Measurements from ENCODE around the gene LIPC. TPM values are rescaled to one million over a fixed set of nuclear protein-coding genes. Genes with fewer than 3 reads are reported as not detected.

The LIPC gene
- total RNA-seq, 1 donor from 2014 or later = not detected

- Histone ChIP-seq H3K9me3 (no peaks in the 10 kb centered on the region), H3K4me3 (no peak overlapping the region), H3K27ac (no peak overlapping the region), H3K36me3 (no peaks in the 10 kb centered on the region), H3K4me1 (no peaks in the 10 kb centered on the region), H3K27me3 (no peaks in the 10 kb centered on the region)
- no peak for DNase-seq (ENCODE audit: extremely low spot score in 2 of 2)
- intact Hi-C loops (cut with DNase I) = no loop called here
- TF ChIP-seq, protein P1, sequence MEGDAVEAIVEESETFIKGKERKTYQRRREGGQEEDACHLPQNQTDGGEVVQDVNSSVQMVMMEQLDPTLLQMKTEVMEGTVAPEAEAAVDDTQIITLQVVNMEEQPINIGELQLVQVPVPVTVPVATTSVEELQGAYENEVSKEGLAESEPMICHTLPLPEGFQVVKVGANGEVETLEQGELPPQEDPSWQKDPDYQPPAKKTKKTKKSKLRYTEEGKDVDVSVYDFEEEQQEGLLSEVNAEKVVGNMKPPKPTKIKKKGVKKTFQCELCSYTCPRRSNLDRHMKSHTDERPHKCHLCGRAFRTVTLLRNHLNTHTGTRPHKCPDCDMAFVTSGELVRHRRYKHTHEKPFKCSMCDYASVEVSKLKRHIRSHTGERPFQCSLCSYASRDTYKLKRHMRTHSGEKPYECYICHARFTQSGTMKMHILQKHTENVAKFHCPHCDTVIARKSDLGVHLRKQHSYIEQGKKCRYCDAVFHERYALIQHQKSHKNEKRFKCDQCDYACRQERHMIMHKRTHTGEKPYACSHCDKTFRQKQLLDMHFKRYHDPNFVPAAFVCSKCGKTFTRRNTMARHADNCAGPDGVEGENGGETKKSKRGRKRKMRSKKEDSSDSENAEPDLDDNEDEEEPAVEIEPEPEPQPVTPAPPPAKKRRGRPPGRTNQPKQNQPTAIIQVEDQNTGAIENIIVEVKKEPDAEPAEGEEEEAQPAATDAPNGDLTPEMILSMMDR (IDR thresholded peaks at IDR 0.05) = no peak
- TF ChIP-seq POLR2A (IDR thresholded peaks at IDR 0.05) (no peak), POLR2AphosphoS5 (IDR thresholded peaks at IDR 0.05; ENCODE audit: insufficient read depth in 1 of 2, low read depth in 1 of 2) (no peak)
These were observed 128.3 kb downstream of the LIPC start for GRCh38 chr15:58559904-58560588.

DNA sequence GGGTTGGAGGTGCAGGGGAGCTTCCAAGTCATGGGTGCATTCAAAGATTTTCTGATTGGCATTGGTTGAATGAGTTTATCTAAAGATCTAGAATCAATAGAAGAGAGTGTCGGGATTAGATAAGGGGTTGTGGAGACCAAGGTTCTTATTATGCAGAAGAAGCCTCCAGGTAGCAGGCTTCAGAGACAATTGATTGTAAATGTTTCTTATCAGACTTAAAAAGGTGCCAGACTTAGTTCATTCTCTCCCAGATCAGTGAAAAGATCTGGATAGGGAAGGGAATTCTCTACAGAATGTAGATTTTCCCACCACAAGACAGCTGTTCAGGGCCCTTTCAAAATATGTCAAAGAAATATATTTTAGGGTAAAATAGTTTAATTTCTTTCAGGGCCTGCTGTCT lies 129.5 kb downstream of the LIPC start:
- Histone ChIP-seq H3K4me3 (no peak overlapping the region), H3K27me3 (no peaks in the 10 kb centered on the region), H3K4me1 (no peaks in the 10 kb centered on the region), H3K9me3 (no peaks in the 10 kb centered on the region), H3K27ac (no peak overlapping the region), H3K36me3 (no peaks in the 10 kb centered on the region)
- TF ChIP-seq, protein P1 (IDR thresholded peaks at IDR 0.05) = no peak
- TF ChIP-seq POLR2A (IDR thresholded peaks at IDR 0.05) (no peak), POLR2AphosphoS5 (IDR thresholded peaks at IDR 0.05; ENCODE audit: insufficient read depth in 1 of 2, low read depth in 1 of 2) (no peak)
- intact Hi-C loops (cut with DNase I) = no loop called here
- no peak for DNase-seq (ENCODE audit: extremely low spot score in 2 of 2)

DNA sequence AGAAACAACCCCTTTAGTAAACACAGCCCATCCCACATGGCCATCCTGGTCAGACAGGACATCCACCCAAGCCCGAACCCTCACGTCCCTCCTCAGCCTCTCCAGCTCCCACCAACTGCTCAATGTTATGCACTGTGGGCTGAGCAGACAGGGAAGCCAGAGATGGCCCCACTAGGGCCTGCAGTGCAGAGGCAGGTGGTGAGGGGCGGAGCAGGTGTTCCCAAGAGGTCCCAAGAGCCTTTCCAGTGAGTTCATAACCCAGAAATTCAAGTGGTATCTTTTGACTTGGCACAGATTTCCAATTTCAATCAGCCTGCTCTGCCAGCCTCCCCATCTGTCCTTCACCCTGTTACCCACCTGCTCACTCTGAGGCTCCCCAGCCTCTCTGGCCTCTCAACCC lies 130.3 kb downstream of the LIPC start:
- H3K4me3 ChIP-seq = no peak overlapping the region
- no peaks in the 10 kb centered on the region for H3K9me3 ChIP-seq
- H3K27ac ChIP-seq = no peak overlapping the region
- TF ChIP-seq, protein P1 (IDR thresholded peaks at IDR 0.05) = no peak
- TF ChIP-seq POLR2A (IDR thresholded peaks at IDR 0.05) (no peak), POLR2AphosphoS5 (IDR thresholded peaks at IDR 0.05; ENCODE audit: insufficient read depth in 1 of 2, low read depth in 1 of 2) (no peak)
- no peaks in the 10 kb centered on the region for H3K27me3 ChIP-seq
- H3K36me3 ChIP-seq = no peaks in the 10 kb centered on the region
- intact Hi-C loops (cut with DNase I) = no loop called here
- H3K4me1 ChIP-seq = no peaks in the 10 kb centered on the region
- no peak for DNase-seq (ENCODE audit: extremely low spot score in 2 of 2)

GRCh38 chr15:58564981-58565380 lies 133.2 kb downstream of the LIPC start:
- H3K4me3 ChIP-seq = no peak overlapping the region
- H3K4me1 ChIP-seq = no peaks in the 10 kb centered on the region
- no peaks in the 10 kb centered on the region for H3K36me3 ChIP-seq
- intact Hi-C loops (cut with DNase I) = no loop called here
- H3K9me3 ChIP-seq = no peaks in the 10 kb centered on the region
- no peak overlapping the region for H3K27ac ChIP-seq
- DNase-seq (ENCODE audit: extremely low spot score in 2 of 2) = no peak
- TF ChIP-seq, protein P1 (IDR thresholded peaks at IDR 0.05) = no peak
- no peak for TF ChIP-seq POLR2AphosphoS5 (IDR thresholded peaks at IDR 0.05; ENCODE audit: insufficient read depth in 1 of 2, low read depth in 1 of 2)
- TF ChIP-seq POLR2A (IDR thresholded peaks at IDR 0.05) = no peak
- H3K27me3 ChIP-seq = no peaks in the 10 kb centered on the region

GRCh38 chr15:58565619-58566018 lies 133.8 kb downstream of the LIPC start:
- TF ChIP-seq POLR2AphosphoS5 (IDR thresholded peaks at IDR 0.05; ENCODE audit: insufficient read depth in 1 of 2, low read depth in 1 of 2) (no peak), POLR2A (IDR thresholded peaks at IDR 0.05) (no peak)
- TF ChIP-seq, protein P1 (IDR thresholded peaks at IDR 0.05) = no peak
- Histone ChIP-seq H3K4me1 (no peaks in the 10 kb centered on the region), H3K36me3 (no peaks in the 10 kb centered on the region), H3K27ac (no peak overlapping the region), H3K4me3 (no peak overlapping the region), H3K27me3 (no peaks in the 10 kb centered on the region), H3K9me3 (no peaks in the 10 kb centered on the region)
- intact Hi-C loops (cut with DNase I) = no loop called here
- no peak for DNase-seq (ENCODE audit: extremely low spot score in 2 of 2)
